Neural cell (in vitro differentiated cells): Measurements from ENCODE around the gene AMD1.

Experiments used
- POLR2AphosphoS5 ChIP-seq: IDR thresholded peaks from 2 replicates; pipeline ENCODE4 v1.6.1; 2012
- RAD21 ChIP-seq: fragments of 450-650 bp; conservative IDR thresholded peaks from 2 replicates; pipeline ENCODE4 v1.6.1; 2014; ENCODE audit warnings: antibody characterized with exemption, mild to moderate bottlenecking, moderate library complexity
- TF ChIP-seq, protein P1 (sequence below): fragments of 450-650 bp; IDR thresholded peaks from 2 replicates; pipeline ENCODE4 v1.5.1; 2014; ENCODE audit warnings: antibody characterized with exemption, mild to moderate bottlenecking, moderate library complexity; ENCODE audit not compliant: poor library complexity, severe bottlenecking
- TF ChIP-seq, protein P2 (sequence below): IDR thresholded peaks from 2 replicates; pipeline ENCODE4 v1.6.1; 2012; ENCODE audit warnings: borderline replicate concordance

DNA sequence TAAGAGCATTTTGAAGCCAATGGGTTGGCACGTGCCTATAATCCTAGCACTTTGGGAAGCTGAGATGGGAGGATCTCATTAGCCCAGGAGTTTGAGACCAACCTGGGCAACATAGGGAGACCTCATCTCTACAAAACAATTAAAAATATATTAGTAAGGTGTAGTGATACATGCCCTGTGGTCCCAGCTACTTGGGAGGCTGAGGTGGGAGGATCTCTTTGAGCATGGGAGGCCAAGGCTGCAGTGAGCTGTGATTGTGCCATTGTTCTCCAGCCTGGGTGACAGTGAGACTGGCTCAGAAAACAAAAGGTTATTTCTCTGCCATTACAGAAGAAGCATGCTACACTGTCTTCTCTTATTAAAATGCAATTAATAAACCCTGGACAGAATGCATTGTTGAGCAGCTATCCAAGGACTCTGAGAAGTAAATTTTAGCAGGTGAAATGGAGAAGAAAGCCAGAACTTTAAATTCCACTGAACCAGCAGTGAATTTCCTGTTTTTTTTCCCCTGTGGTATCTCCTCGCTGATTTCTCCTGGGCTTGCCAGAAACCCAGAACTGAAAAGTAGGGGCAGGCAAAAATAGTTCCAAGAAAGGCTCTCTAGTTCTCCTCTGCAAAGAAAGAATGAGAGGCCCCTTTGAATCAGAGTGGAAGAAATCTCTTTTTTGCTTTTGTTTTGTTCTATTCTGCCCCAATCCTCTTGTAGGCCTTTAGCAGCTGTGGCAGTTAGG lies 8.4 kb downstream of the AMD1 start:
- TF ChIP-seq POLR2AphosphoS5 (no peak), RAD21 (no peak)
- TF ChIP-seq, protein P1, sequence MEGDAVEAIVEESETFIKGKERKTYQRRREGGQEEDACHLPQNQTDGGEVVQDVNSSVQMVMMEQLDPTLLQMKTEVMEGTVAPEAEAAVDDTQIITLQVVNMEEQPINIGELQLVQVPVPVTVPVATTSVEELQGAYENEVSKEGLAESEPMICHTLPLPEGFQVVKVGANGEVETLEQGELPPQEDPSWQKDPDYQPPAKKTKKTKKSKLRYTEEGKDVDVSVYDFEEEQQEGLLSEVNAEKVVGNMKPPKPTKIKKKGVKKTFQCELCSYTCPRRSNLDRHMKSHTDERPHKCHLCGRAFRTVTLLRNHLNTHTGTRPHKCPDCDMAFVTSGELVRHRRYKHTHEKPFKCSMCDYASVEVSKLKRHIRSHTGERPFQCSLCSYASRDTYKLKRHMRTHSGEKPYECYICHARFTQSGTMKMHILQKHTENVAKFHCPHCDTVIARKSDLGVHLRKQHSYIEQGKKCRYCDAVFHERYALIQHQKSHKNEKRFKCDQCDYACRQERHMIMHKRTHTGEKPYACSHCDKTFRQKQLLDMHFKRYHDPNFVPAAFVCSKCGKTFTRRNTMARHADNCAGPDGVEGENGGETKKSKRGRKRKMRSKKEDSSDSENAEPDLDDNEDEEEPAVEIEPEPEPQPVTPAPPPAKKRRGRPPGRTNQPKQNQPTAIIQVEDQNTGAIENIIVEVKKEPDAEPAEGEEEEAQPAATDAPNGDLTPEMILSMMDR: no peak
- TF ChIP-seq, protein P2, sequence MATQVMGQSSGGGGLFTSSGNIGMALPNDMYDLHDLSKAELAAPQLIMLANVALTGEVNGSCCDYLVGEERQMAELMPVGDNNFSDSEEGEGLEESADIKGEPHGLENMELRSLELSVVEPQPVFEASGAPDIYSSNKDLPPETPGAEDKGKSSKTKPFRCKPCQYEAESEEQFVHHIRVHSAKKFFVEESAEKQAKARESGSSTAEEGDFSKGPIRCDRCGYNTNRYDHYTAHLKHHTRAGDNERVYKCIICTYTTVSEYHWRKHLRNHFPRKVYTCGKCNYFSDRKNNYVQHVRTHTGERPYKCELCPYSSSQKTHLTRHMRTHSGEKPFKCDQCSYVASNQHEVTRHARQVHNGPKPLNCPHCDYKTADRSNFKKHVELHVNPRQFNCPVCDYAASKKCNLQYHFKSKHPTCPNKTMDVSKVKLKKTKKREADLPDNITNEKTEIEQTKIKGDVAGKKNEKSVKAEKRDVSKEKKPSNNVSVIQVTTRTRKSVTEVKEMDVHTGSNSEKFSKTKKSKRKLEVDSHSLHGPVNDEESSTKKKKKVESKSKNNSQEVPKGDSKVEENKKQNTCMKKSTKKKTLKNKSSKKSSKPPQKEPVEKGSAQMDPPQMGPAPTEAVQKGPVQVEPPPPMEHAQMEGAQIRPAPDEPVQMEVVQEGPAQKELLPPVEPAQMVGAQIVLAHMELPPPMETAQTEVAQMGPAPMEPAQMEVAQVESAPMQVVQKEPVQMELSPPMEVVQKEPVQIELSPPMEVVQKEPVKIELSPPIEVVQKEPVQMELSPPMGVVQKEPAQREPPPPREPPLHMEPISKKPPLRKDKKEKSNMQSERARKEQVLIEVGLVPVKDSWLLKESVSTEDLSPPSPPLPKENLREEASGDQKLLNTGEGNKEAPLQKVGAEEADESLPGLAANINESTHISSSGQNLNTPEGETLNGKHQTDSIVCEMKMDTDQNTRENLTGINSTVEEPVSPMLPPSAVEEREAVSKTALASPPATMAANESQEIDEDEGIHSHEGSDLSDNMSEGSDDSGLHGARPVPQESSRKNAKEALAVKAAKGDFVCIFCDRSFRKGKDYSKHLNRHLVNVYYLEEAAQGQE: no peak
